Body of pancreas (tissue), 4 donors: Measurements from ENCODE around the gene E4F1. TPM values are rescaled to one million over a fixed set of nuclear protein-coding genes. Genes with fewer than 3 reads are reported as not detected.

Experiments
- ATAC-seq: fragments of 150-250 bp; one replicate; pipeline ENCODE4 v1.9.1; 2016
- DNase-seq, 4 donors: peaks; one replicate each; pipeline ENCODE4 v3.0.0-alpha.2; 2019
- H3K27ac ChIP-seq, 4 donors: fragments of 200-600 bp; sonication (generic); 1 replicate in 3 of 4; 2 replicates in 1 of 4; pipeline versions ENCODE4 v1.5.1 to v1.6.1; 2016 to 2019; ENCODE audit warnings: mild to moderate bottlenecking in 1 of 4, mixed read lengths in 1 of 4, moderate library complexity in 1 of 4
- H3K27me3 ChIP-seq, 2 donors: fragments of 200-600 bp; sonication (generic); one replicate each; pipeline ENCODE4 v1.6.0; 2016; ENCODE audit warnings: mild to moderate bottlenecking in 1 of 2
- H3K36me3 ChIP-seq, 2 donors: fragments of 200-600 bp; sonication (generic); replicated peaks in 1 of 2; 2 replicates each; pipeline ENCODE4 v1.5.1; 2016; ENCODE audit warnings: low read depth in 2 of 2; ENCODE audit not compliant: insufficient read depth in 1 of 2
- H3K4me1 ChIP-seq: fragments of 200-600 bp; sonication (generic); one replicate; pipeline ENCODE4 v1.6.0; 2016
- H3K4me3 ChIP-seq, 2 donors: fragments of 200-600 bp; sonication (generic); 1 replicate in 1 of 2; 2 replicates in 1 of 2; pipeline ENCODE4 v1.5.1; 2016 to 2019
- H3K9me3 ChIP-seq, 3 donors: fragments of 200-600 bp; sonication (generic); 1 replicate in 2 of 3; 2 replicates in 1 of 3; pipeline ENCODE4 v1.5.1; 2016
- POLR2A ChIP-seq, 3 donors: fragments of 450-650 bp; IDR thresholded peaks; one replicate each; pipeline ENCODE4 v1.6.1; 2016; ENCODE audit warnings: antibody characterized with exemption in 3 of 3, mild to moderate bottlenecking in 2 of 3
- WGBS, 2 donors: methylation state at CpG; one replicate each; pipeline ENCODE4 v1.1.5; 2017; 5-methylcytosine and 5-hydroxymethylcytosine counted together
- intact Hi-C: fragments of 100-400 bp; cut with DNase I; formaldehyde crosslinking; loops from one replicate; pipeline ENCODE4 v1.15.1; 2023
- total RNA-seq, 2 donors: library from RNA; depleted of rRNA; stranded (reverse); fragments of >200 nt; gene quantifications; one replicate each; pipeline ENCODE4 v1.1.0, GENCODE V29; 2016
- TF ChIP-seq, protein P1 (sequence below), 7 experiments: fragments of 450-650 bp in 4 of 7; fragments of 200-600 bp in 3 of 7; sonication (generic) in 3 of 7; IDR thresholded peaks; one replicate each; pipeline ENCODE4 v1.5.1; 2016 to 2019; ENCODE audit warnings: antibody characterized with exemption in 7 of 7

Gene E4F1
- total RNA-seq, 2 donors from 2014 or later, result 22.3 to 48.1 TPM

DNA sequence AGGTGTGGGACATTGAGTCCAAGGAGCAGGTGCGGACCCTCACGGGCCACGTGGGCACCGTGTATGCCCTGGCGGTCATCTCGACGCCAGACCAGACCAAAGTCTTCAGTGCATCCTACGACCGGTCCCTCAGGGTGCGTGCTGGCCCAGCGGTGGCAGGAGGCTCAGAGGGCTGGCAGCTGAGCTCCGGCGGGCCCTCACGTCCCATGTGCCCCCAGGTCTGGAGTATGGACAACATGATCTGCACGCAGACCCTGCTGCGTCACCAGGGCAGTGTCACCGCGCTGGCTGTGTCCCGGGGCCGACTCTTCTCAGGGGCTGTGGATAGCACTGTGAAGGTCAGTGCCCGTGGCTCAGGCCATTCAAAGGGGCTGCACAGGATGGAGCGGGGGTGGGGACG lies 47.3 kb upstream of the E4F1 start:
- H3K27me3 ChIP-seq, result no peaks in the 10 kb centered on the region
- DNase-seq (no peak), ATAC-seq (no peak)
- H3K36me3 ChIP-seq, result peaks cover 10 to 23% of the 10 kb centered on the region in 2 donors
- H3K9me3 ChIP-seq, result no peaks in the 10 kb centered on the region
- no peak for TF ChIP-seq POLR2A (IDR thresholded peaks at IDR 0.05)
- TF ChIP-seq, protein P1, sequence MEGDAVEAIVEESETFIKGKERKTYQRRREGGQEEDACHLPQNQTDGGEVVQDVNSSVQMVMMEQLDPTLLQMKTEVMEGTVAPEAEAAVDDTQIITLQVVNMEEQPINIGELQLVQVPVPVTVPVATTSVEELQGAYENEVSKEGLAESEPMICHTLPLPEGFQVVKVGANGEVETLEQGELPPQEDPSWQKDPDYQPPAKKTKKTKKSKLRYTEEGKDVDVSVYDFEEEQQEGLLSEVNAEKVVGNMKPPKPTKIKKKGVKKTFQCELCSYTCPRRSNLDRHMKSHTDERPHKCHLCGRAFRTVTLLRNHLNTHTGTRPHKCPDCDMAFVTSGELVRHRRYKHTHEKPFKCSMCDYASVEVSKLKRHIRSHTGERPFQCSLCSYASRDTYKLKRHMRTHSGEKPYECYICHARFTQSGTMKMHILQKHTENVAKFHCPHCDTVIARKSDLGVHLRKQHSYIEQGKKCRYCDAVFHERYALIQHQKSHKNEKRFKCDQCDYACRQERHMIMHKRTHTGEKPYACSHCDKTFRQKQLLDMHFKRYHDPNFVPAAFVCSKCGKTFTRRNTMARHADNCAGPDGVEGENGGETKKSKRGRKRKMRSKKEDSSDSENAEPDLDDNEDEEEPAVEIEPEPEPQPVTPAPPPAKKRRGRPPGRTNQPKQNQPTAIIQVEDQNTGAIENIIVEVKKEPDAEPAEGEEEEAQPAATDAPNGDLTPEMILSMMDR (IDR thresholded peaks at IDR 0.05), result no peak
- H3K4me1 ChIP-seq, result no peaks in the 10 kb centered on the region
- intact Hi-C loops, result no loop called here
- H3K27ac ChIP-seq, result no peak overlapping the region
- WGBS, 2 donors, result 92 to 93% methylated on average over 7 to 20 of the region's 23 CpGs
- no peak overlapping the region for H3K4me3 ChIP-seq

DNA sequence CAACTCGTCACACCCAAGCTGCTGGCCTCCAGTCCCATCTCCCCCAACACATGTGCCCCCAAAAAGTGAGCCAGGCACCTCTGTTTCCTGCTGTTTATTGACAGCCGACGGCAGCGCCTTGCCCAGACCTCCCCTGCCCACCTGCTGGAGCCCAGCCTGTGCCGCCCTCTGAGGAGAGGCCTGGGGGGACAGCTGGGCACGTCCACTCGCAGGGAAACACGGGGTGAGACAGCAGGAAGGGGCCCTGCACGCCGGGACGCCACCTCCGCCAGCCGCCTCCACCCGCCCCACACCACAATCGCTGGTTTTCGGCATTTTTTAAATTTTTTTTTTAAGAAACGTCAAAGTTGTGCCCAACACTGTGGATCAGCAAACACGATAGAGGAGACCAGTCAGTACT lies 46.3 kb upstream of the E4F1 start:
- Histone ChIP-seq H3K36me3 (peaks cover 10 to 23% of the 10 kb centered on the region in 2 donors), H3K27me3 (no peaks in the 10 kb centered on the region), H3K4me3 (no peak overlapping the region), H3K4me1 (no peaks in the 10 kb centered on the region), H3K9me3 (no peaks in the 10 kb centered on the region), H3K27ac (no peak overlapping the region)
- intact Hi-C loops, result no loop called here
- DNase-seq (no peak), ATAC-seq (no peak)
- TF ChIP-seq, protein P1 (IDR thresholded peaks at IDR 0.05), result no peak
- TF ChIP-seq POLR2A (IDR thresholded peaks at IDR 0.05), result no peak
- WGBS, 2 donors, result 91 to 95% methylated on average over 16 of the region's 18 CpGs

DNA sequence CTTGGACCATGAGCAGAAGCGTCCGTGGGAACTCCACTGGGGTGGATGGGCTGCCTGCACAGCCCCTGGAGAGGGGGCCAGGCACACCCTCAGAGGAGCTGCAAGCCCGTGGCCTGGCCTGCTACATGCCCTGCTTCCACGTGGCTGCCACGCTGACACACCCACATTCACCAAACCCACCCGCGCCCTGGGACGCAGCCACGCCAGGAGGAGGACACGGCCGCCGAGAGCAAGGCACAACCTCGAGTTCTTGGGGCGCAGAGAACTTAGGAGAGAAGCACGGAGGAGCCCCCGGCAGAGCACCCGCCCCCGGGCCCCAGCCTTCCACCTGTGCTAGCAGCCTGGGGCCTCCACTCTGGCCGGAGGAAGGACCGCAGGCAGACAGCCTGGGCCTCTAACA lies 45.8 kb upstream of the E4F1 start:
- no peak overlapping the region for H3K4me3 ChIP-seq
- TF ChIP-seq, protein P1 (IDR thresholded peaks at IDR 0.05), result no peak
- TF ChIP-seq POLR2A (IDR thresholded peaks at IDR 0.05), result no peak
- ATAC-seq, result no peak
- 92 to 99% methylated on average over 17 to 19 of the region's 20 CpGs for WGBS, 2 donors
- intact Hi-C loops, result no loop called here
- no peaks in the 10 kb centered on the region for H3K4me1 ChIP-seq
- H3K27me3 ChIP-seq, result no peaks in the 10 kb centered on the region
- H3K27ac ChIP-seq, result no peak overlapping the region
- peaks cover 10 to 23% of the 10 kb centered on the region in 2 donors for H3K36me3 ChIP-seq
- H3K9me3 ChIP-seq, result no peaks in the 10 kb centered on the region
- DNase-seq, result no peak

DNA sequence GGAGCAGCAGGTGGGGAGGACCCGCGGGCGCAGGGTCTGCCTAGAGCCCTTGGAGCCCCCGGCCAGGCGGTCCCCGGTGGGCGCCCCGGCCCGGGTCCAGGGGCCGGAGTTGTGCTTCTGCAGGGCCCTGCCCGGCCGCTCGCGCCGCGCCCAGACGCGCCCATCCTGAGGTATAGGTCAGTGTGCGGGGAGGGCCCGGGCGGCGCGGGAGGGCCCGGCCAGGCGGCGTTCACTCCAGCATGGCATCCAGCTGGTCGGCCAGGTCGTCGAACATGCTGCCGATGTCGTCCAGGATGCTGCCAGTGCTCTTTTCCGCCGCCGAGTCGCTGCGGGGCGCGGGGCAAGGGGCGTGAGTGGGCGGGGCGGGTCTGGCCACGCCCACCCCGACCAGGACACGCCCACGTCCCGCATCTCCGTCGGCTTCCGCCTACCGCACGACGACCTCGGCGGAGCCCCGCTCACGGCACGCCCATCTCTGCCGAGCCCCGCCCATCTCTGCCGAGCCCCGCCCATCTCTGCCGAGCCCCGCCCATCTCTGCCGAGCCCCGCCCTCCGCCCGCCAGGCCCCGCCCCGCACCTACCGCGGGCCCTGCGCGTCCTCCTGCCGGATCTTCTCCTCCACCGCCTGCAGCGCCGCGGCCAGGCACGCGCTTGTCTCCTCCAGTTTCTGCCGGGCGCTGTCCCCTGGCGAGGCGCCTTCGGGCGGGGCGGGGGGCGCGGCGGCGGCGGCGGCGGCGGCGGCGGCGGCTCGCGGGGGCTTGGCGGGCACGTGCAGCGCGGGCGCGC lies 44.9 kb upstream of the E4F1 start:
- intact Hi-C loops, result no loop called here
- no peaks in the 10 kb centered on the region for H3K9me3 ChIP-seq
- no peak for ATAC-seq
- no peak for DNase-seq
- H3K4me3 ChIP-seq, result no peak overlapping the region
- H3K27me3 ChIP-seq, result no peaks in the 10 kb centered on the region
- no peaks in the 10 kb centered on the region for H3K4me1 ChIP-seq
- no peak overlapping the region for H3K27ac ChIP-seq
- peaks cover 10 to 18% of the 10 kb centered on the region in 2 donors for H3K36me3 ChIP-seq
- 33 to 56% methylated on average over 28 to 62 of the region's 106 CpGs for WGBS, 2 donors
- no peak for TF ChIP-seq POLR2A (IDR thresholded peaks at IDR 0.05)
- TF ChIP-seq, protein P1 (IDR thresholded peaks at IDR 0.05), result no peak

DNA sequence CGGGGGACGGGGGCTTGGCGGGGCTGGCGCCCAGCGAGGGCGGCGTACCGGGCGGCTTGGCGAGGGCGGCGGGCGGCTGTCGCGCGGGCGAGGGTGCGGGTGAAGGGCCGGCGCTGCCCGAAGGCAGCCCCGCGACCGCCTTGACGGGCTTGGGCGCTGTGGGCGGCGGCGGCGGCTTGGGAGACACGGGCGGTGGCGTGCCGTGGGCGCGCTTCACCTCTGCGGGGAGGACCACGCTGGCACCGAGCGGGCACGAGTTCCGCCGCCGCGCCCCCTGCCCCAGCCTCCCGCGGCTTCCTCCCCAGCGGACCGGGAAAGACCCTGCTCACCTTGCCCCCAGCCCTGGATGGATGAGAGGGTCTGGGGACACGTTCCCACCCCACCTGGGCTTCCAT lies 44.3 kb upstream of the E4F1 start:
- 56 to 81% methylated on average over 3 to 22 of the region's 50 CpGs for WGBS, 2 donors
- no peak overlapping the region for H3K27ac ChIP-seq
- ATAC-seq, result no peak
- peaks cover 4 to 12% of the 10 kb centered on the region in 2 donors for H3K36me3 ChIP-seq
- no peaks in the 10 kb centered on the region for H3K27me3 ChIP-seq
- TF ChIP-seq POLR2A (IDR thresholded peaks at IDR 0.05), result no peak
- TF ChIP-seq, protein P1 (IDR thresholded peaks at IDR 0.05), result no peak
- intact Hi-C loops, result no loop called here
- no peak for DNase-seq
- no peak overlapping the region for H3K4me3 ChIP-seq
- no peaks in the 10 kb centered on the region for H3K4me1 ChIP-seq
- no peaks in the 10 kb centered on the region for H3K9me3 ChIP-seq
